Pancreas (tissue), 10 donors: Measurements from ENCODE around the gene TMEM183A. TPM values are rescaled to one million over a fixed set of nuclear protein-coding genes. Genes with fewer than 3 reads are reported as not detected.

Experiments used
- ATAC-seq, 4 donors: fragments of 200-7000 bp; cut with Tn5 transposase; one replicate each; pipeline versions ENCODE4 v1.8.0 to v1.9.1; 2020; ENCODE audit warnings: mild to moderate bottlenecking in 4 of 4, moderate library complexity in 4 of 4
- DNase-seq, 6 donors: peaks; one replicate each; pipeline ENCODE4 v3.0.0-alpha.2; 2020
- FAIRE-seq: peaks from 2 replicates; lab custom pipeline; 2012; peaks lifted over from hg19 to GRCh38; lab: Jason Lieb, UNC
- H3K27ac ChIP-seq, 4 donors: fragments of 200-600 bp; sonication (generic); 1 replicate in 3 of 4; 2 replicates in 1 of 4; pipeline versions ENCODE4 v1.5.0 to v1.8.0; 2020
- H3K27me3 ChIP-seq, 4 donors: fragments of 200-600 bp; one replicate each; pipeline ENCODE4 v1.8.0; 2021
- H3K36me3 ChIP-seq, 3 donors: fragments of 200-600 bp; sonication (generic) in 1 of 3; one replicate each; pipeline versions ENCODE4 v1.5.0 to v1.8.0; 2020 to 2021
- H3K4me1 ChIP-seq, 3 donors: fragments of 200-600 bp; one replicate each; pipeline ENCODE4 v1.8.0; 2021
- H3K4me3 ChIP-seq, 4 donors: fragments of 200-600 bp; sonication (generic) in 2 of 4; one replicate each; pipeline versions ENCODE4 v1.5.0 to v1.8.0; 2020 to 2021
- H3K9me3 ChIP-seq, 4 donors: fragments of 200-600 bp; one replicate each; pipeline ENCODE4 v1.8.0; 2021
- CTCF ChIP-seq, 4 donors: fragments of 200-600 bp; sonication (generic) in 3 of 4; IDR thresholded peaks; one replicate each; pipeline versions ENCODE4 v1.5.0 to v1.8.0; 2021; ENCODE audit warnings: antibody characterized with exemption in 4 of 4
- whole genome bisulfite sequencing, 2 donors: extraction: QIAGEN DNeasy Blood & Tissue Kit; methylation state at CpG; one replicate each; pipeline ENCODE4 v1.1.7; 2013; 5-methylcytosine and 5-hydroxymethylcytosine counted together
- intact Hi-C, 3 donors: fragments of 100-400 bp; cut with DNase I; formaldehyde crosslinking; loops; one replicate each; pipeline versions ENCODE4 v1.11.1 to v1.14.2; 2022
- polyA plus RNA-seq, 2 donors: library from polyadenylated mRNA; stranded (reverse); fragments of 200-250 nt; gene quantifications; one replicate each; pipeline ENCODE4 v1.2.3, GENCODE V29; 2013
- total RNA-seq, 6 donors: library from RNA; stranded (reverse); fragmentation: NEBNext Ultra II Directional in 4 of 6; extraction: Animal tissue kit (Norgen Biotek cat#: 25700) in 4 of 6; gene quantifications; one replicate each; pipeline versions ENCODE4 v1.2.1 to v1.2.4, GENCODE V29; 2021 to 2023
- donor health status: healthy with polysubstance abuse.
- donor health status: DM: no; HTN: no; CAD: no; lungs with moderate emphysema.
- donor health status: DM: no; HTN: no; CAD: no.
- donor health status: control.
- donor health status: control.
- donor health status: Bipolar disorder and iron deficiency.
- donor health status: DM: yes; HTN: yes; CAD: no.
- donor health status: DM: no; HTN: no; CAD: no.
- donor health status: DM: no; HTN: no; CAD: no.
- donor health status: DM: yes; HTN: yes; CAD: no.

The TMEM183A gene
- total and polyA plus RNA-seq, 8 donors: 16.6 to 38.7 (median 30.6) TPM

- ATAC-seq: peak in 1 of 4 donors; percentile 28
- H3K4me1 ChIP-seq: peaks cover 5 to 19% (median 18%) of the 10 kb centered on the region in 3 donors
- DNase-seq: no peak
- no peak for FAIRE-seq
- no peak for TF ChIP-seq CTCF (IDR thresholded peaks at IDR 0.05)
- H3K9me3 ChIP-seq: no peaks in the 10 kb centered on the region
- H3K27ac ChIP-seq: no peak overlapping the region
- H3K4me3 ChIP-seq: no peak overlapping the region
- H3K36me3 ChIP-seq: no peaks in the 10 kb centered on the region
- 56 to 64% methylated on average over 1 of the region's 1 CpG for WGBS, 2 donors
- no peaks in the 10 kb centered on the region for H3K27me3 ChIP-seq
- intact Hi-C loops: no loop called here
These were observed 47.9 kb upstream of the TMEM183A start for GRCh38 chr1:202959276-202959620.

- FAIRE-seq (no peak), ATAC-seq (no peak), DNase-seq (no peak)
- H3K4me1 ChIP-seq: peaks cover 8 to 16% (median 9%) of the 10 kb centered on the region in 3 donors
- 88% methylated on average over 5 of the region's 5 CpGs for WGBS, 2 donors
- no peaks in the 10 kb centered on the region for H3K36me3 ChIP-seq
- no peak overlapping the region for H3K4me3 ChIP-seq
- no peak for TF ChIP-seq CTCF (IDR thresholded peaks at IDR 0.05)
- H3K27me3 ChIP-seq: no peaks in the 10 kb centered on the region
- intact Hi-C loops: no loop called here
- H3K27ac ChIP-seq: no peak overlapping the region
- no peaks in the 10 kb centered on the region for H3K9me3 ChIP-seq
These were observed 45.8 kb upstream of the TMEM183A start for GRCh38 chr1:202961220-202961880.

GRCh38 chr1:202964791-202965410 lies 42.3 kb upstream of the TMEM183A start:
- no peaks in the 10 kb centered on the region for H3K27me3 ChIP-seq
- no peak overlapping the region for H3K4me3 ChIP-seq
- no peak for FAIRE-seq
- WGBS, 2 donors: 69 to 70% methylated on average over 6 of the region's 6 CpGs
- H3K27ac ChIP-seq: no peak overlapping the region
- H3K36me3 ChIP-seq: no peaks in the 10 kb centered on the region
- peaks cover 0 to 20% (median 9%) of the 10 kb centered on the region in 3 donors for H3K4me1 ChIP-seq
- DNase-seq: peak in 1 of 6 donors; percentile 35
- intact Hi-C loops: no loop called here
- no peaks in the 10 kb centered on the region for H3K9me3 ChIP-seq
- TF ChIP-seq CTCF (IDR thresholded peaks at IDR 0.05): no peak
- ATAC-seq: no peak

- no peaks in the 10 kb centered on the region for H3K9me3 ChIP-seq
- no peak for DNase-seq
- H3K36me3 ChIP-seq: no peaks in the 10 kb centered on the region
- intact Hi-C loops: no loop called here
- no peaks in the 10 kb centered on the region for H3K27me3 ChIP-seq
- 73 to 74% methylated on average over 3 of the region's 3 CpGs for WGBS, 2 donors
- FAIRE-seq: no peak
- peaks cover 0 to 20% (median 9%) of the 10 kb centered on the region in 3 donors for H3K4me1 ChIP-seq
- no peak overlapping the region for H3K27ac ChIP-seq
- ATAC-seq: no peak
- no peak overlapping the region for H3K4me3 ChIP-seq
- TF ChIP-seq CTCF (IDR thresholded peaks at IDR 0.05): no peak
These were observed 41.8 kb upstream of the TMEM183A start for GRCh38 chr1:202965422-202965821.
